Ureter (tissue), 1 donor: Measurements from ENCODE around the gene ARID2. TPM values are rescaled to one million over a fixed set of nuclear protein-coding genes. Genes with fewer than 3 reads are reported as not detected.

Source experiments
- DNase-seq: peaks from one replicate; pipeline ENCODE4 v3.0.0-alpha.2; 2020; ENCODE audit warnings: low spot score
- total RNA-seq: library from RNA; stranded (reverse); gene quantifications from one replicate; pipeline ENCODE4 v1.2.4, GENCODE V29; 2023
- donor health status: DM: yes; HTN: yes; CAD: no.

Gene ARID2
- total RNA-seq, 1 donor from 2014 or later: 44.5 TPM

- DNase-seq: no peak
Measured at GRCh38 chr12:45934956-45935355, 205.4 kb downstream of the ARID2 start.

GRCh38 chr12:45938566-45938965 lies 209.1 kb downstream of the ARID2 start:
- no peak for DNase-seq

GRCh38 chr12:45939759-45940158 lies 210.3 kb downstream of the ARID2 start:
- no peak for DNase-seq

- no peak for DNase-seq
Measured at GRCh38 chr12:45944771-45945170, 215.3 kb downstream of the ARID2 start.

GRCh38 chr12:45946435-45946834 lies 216.9 kb downstream of the ARID2 start:
- DNase-seq: no peak

- DNase-seq: no peak
Measured at GRCh38 chr12:45948546-45948945, 219.0 kb downstream of the ARID2 start.
